ENCODE results near the gene CHIC2.

The CHIC2 gene

DNA sequence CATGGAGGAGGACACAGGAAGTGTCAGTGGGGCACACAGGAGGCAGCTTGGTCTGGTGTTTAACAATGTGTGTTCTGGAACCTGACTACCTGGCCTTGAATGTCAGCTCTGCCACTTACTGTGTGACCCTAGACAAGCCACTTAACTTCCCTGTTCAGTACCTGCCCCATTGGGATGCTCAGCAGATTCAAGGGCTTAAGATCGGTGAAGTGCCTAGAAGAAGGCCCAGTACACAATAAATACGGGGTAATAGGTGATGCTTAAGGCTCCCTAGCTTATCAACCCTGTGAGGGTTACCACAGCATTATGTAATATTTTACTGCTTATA is 1.6 kb upstream of the CHIC2 start:
- H3K9me3 ChIP-seq (replicated peaks in 1 of 11) = no peaks in the 10 kb centered on the region
- H3K4me2 ChIP-seq = peak overlapping the region in 10 of 11 experiments; percentile 64 to 85 (median 80); a peak in 19 of 22 replicates
- H3K4me3 ChIP-seq = no peak overlapping the region
- peaks cover 7 to 27% (median 20%) of the 10 kb centered on the region in 11 experiments; a peak in 17 of 22 replicates for H4K20me1 ChIP-seq
- peaks cover 28 to 35% (median 32%) of the 10 kb centered on the region in 10 experiments for H3K4me1 ChIP-seq
- peak overlapping the region in 3 of 11 experiments; percentile 98 to 100 (median 99); a peak in 2 of 22 replicates for H3K27ac ChIP-seq
- no peak overlapping the region for H3K9ac ChIP-seq
- no peaks in the 10 kb centered on the region for H3K36me3 ChIP-seq
- no peaks in the 10 kb centered on the region for H3K27me3 ChIP-seq
- TF ChIP-seq Cebpa-rat (IDR thresholded peaks at IDR 0.05) = no peak

GRCh38 chr4:54065282-54066087 is 1.1 kb upstream of the CHIC2 start:
- H3K4me1 ChIP-seq = peaks cover 28 to 41% (median 35%) of the 10 kb centered on the region in 10 experiments
- H4K20me1 ChIP-seq = peaks cover 12 to 31% (median 26%) of the 10 kb centered on the region in 11 experiments; a peak in 17 of 22 replicates
- peak overlapping the region; percentile 64 to 85 (median 80) for H3K4me2 ChIP-seq
- peak overlapping the region; percentile 95 to 100 (median 98); a peak in 20 of 22 replicates for H3K27ac ChIP-seq
- no peaks in the 10 kb centered on the region for H3K9me3 ChIP-seq (replicated peaks in 1 of 11)
- 0 out of 22 replicates have a peak, but pooled peaks cover 0 to under 1% (median 0%) of the 10 kb centered on the region in 11 experiments for H3K36me3 ChIP-seq
- no peak for TF ChIP-seq Cebpa-rat (IDR thresholded peaks at IDR 0.05)
- H3K9ac ChIP-seq = peak overlapping the region; percentile 97 to 100 (median 98)
- peak overlapping the region; percentile 74 to 99 (median 91) for H3K4me3 ChIP-seq
- no peaks in the 10 kb centered on the region for H3K27me3 ChIP-seq

GRCh38 chr4:54063737-54064316 is 578 bp downstream of the CHIC2 start:
- Histone ChIP-seq H3K9me3 (replicated peaks in 1 of 11) (no peaks in the 10 kb centered on the region), H3K4me2 (peak overlapping the region; percentile 70 to 98 (median 89)), H4K20me1 (peaks cover 28 to 47% (median 42%) of the 10 kb centered on the region in 11 experiments; a peak in 20 of 22 replicates), H3K4me1 (peaks cover 31 to 57% (median 50%) of the 10 kb centered on the region in 10 experiments), H3K9ac (peak overlapping the region; percentile 97 to 100 (median 98)), H3K36me3 (peaks cover 0 to 9% (median 0%) of the 10 kb centered on the region in 11 experiments; a peak in 2 of 22 replicates), H3K27me3 (no peaks in the 10 kb centered on the region), H3K27ac (peak overlapping the region; percentile 95 to 100 (median 98)), H3K4me3 (peak overlapping the region; percentile 74 to 99 (median 91))
- no peak for TF ChIP-seq Cebpa-rat (IDR thresholded peaks at IDR 0.05)

DNA sequence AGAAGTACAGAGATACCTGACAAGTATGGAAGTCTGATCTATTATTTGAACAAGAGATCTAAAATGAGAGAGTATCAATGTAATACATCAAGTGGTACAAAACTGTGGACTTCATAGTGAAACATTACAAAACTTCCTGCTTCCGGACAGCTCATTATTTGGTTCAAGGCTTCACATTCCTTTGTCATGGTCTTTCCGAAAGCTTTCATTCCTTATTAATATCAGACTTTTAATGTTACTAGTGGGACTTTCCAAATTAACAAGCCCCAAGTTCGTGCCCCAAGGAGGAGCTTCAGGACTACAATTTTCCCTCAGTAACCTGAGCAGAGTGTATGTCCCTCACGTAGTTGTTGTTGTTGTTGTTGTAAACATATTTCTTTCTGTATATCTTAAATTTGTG is 1.2 kb downstream of the CHIC2 start:
- H3K4me3 ChIP-seq = peak overlapping the region; percentile 74 to 99 (median 91)
- H3K4me2 ChIP-seq = peak overlapping the region; percentile 70 to 98 (median 89)
- peaks cover 0 to 9% (median 0%) of the 10 kb centered on the region in 11 experiments; a peak in 2 of 22 replicates for H3K36me3 ChIP-seq
- peak overlapping the region; percentile 97 to 100 (median 98) for H3K9ac ChIP-seq
- H3K4me1 ChIP-seq = peaks cover 35 to 63% (median 56%) of the 10 kb centered on the region in 10 experiments
- no peak for TF ChIP-seq Cebpa-rat (IDR thresholded peaks at IDR 0.05)
- peak overlapping the region; percentile 95 to 100 (median 98) for H3K27ac ChIP-seq
- H3K9me3 ChIP-seq (replicated peaks in 1 of 11) = no peaks in the 10 kb centered on the region
- peaks cover 34 to 53% (median 48%) of the 10 kb centered on the region in 11 experiments; a peak in 21 of 22 replicates for H4K20me1 ChIP-seq
- no peaks in the 10 kb centered on the region for H3K27me3 ChIP-seq

DNA sequence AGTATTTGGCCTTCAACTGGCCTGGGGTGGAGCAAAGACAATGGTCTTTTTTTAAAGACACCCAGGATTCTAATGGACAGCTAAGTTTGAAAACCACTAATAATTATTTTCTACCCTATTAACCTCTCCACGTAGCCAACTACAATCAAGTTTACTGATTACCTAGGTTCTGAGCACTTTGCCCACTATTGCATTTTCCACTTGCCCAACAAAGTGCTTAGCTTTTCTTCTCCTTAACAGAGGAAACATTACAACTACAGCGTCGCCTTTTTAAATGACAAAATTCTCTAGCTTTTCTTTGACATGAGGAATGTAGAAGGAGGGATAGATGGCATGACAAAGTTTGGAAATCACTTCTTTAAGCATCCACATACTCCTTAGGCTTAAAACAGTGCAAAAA is 2.0 kb downstream of the CHIC2 start:
- peaks cover 0 to 9% (median 0%) of the 10 kb centered on the region in 11 experiments; a peak in 2 of 22 replicates for H3K36me3 ChIP-seq
- H3K27ac ChIP-seq = peak overlapping the region; percentile 95 to 100 (median 98); a peak in 17 of 22 replicates
- no peak for TF ChIP-seq Cebpa-rat (IDR thresholded peaks at IDR 0.05)
- no peaks in the 10 kb centered on the region for H3K27me3 ChIP-seq
- peaks cover 35 to 71% (median 64%) of the 10 kb centered on the region in 10 experiments for H3K4me1 ChIP-seq
- no peaks in the 10 kb centered on the region for H3K9me3 ChIP-seq (replicated peaks in 1 of 11)
- peaks cover 42 to 62% (median 56%) of the 10 kb centered on the region in 11 experiments for H4K20me1 ChIP-seq
- peak overlapping the region; percentile 70 to 98 (median 89) for H3K4me2 ChIP-seq
- H3K4me3 ChIP-seq = peak overlapping the region; percentile 74 to 99 (median 91)
- peak overlapping the region; percentile 97 to 100 (median 98) for H3K9ac ChIP-seq

- peak overlapping the region; percentile 74 to 99 (median 91); a peak in 16 of 20 replicates for H3K4me3 ChIP-seq
These were observed 2.5 kb downstream of the CHIC2 start for GRCh38 chr4:54061873-54062272.

DNA sequence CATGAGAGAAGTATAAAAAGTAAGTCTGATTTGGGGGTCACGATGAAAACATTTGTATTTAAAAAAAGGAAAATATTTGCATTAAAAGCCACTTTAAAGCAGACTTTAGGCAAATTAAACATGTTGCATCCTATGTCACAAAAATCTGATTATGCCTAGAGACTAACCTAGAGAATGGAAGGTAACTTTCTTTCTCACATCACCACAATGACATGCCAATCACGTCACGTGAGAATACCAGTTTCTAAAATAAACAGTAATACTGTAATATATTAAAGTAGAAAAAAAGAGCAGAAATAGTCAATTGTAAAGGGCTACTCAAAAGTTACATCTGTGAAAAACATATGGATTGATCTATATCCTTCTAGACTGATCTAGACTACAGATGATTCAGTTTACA is 3.3 kb downstream of the CHIC2 start:
- Histone ChIP-seq H3K27me3 (no peaks in the 10 kb centered on the region), H3K27ac (no peak overlapping the region), H4K20me1 (peaks cover 53 to 73% (median 70%) of the 10 kb centered on the region in 11 experiments), H3K36me3 (peaks cover 0 to 9% (median 0%) of the 10 kb centered on the region in 11 experiments; a peak in 2 of 22 replicates), H3K4me3 (peak overlapping the region in 4 of 10 experiments; percentile 13 to 92 (median 80); a peak in 3 of 20 replicates), H3K4me1 (peaks cover 46 to 83% (median 75%) of the 10 kb centered on the region in 10 experiments), H3K9me3 (replicated peaks in 1 of 11) (no peaks in the 10 kb centered on the region), H3K4me2 (peak overlapping the region; percentile 59 to 98 (median 87); a peak in 18 of 22 replicates), H3K9ac (peak overlapping the region in 1 of 11 experiments; percentile 14; a peak in 1 of 22 replicates)
- TF ChIP-seq Cebpa-rat (IDR thresholded peaks at IDR 0.05) = no peak

More at GRCh38 chr4:54061873-54062272, 2.5 kb downstream of the CHIC2 start:
- Histone ChIP-seq H3K27me3 (no peaks in the 10 kb centered on the region), H3K4me1 (peaks cover 40 to 76% (median 69%) of the 10 kb centered on the region in 10 experiments), H3K9ac (peak overlapping the region in 5 of 11 experiments; percentile 12 to 100 (median 97); a peak in 10 of 22 replicates), H4K20me1 (peaks cover 47 to 67% (median 62%) of the 10 kb centered on the region in 11 experiments), H3K27ac (peak overlapping the region in 2 of 11 experiments; percentile 99 to 100; a peak in 2 of 22 replicates), H3K36me3 (peaks cover 0 to 9% (median 0%) of the 10 kb centered on the region in 11 experiments; a peak in 2 of 22 replicates), H3K4me2 (peak overlapping the region; percentile 70 to 98 (median 89); a peak in 21 of 22 replicates), H3K9me3 (replicated peaks in 1 of 11) (no peaks in the 10 kb centered on the region)
- no peak for TF ChIP-seq Cebpa-rat (IDR thresholded peaks at IDR 0.05)

- no peak overlapping the region for H3K27ac ChIP-seq
- peak overlapping the region in 5 of 11 experiments; percentile 7 to 98 (median 81); a peak in 9 of 22 replicates for H3K4me2 ChIP-seq
- H3K4me3 ChIP-seq = no peak overlapping the region; a peak in 1 of 20 replicates
- no peak for TF ChIP-seq Cebpa-rat (IDR thresholded peaks at IDR 0.05)
- peaks cover 0 to 16% (median 4%) of the 10 kb centered on the region in 11 experiments; a peak in 10 of 22 replicates for H3K36me3 ChIP-seq
- H3K4me1 ChIP-seq = peaks cover 36 to 74% (median 66%) of the 10 kb centered on the region in 10 experiments
- no peak overlapping the region for H3K9ac ChIP-seq
- H3K27me3 ChIP-seq = no peaks in the 10 kb centered on the region
- H4K20me1 ChIP-seq = peaks cover 59 to 81% (median 78%) of the 10 kb centered on the region in 11 experiments
- no peaks in the 10 kb centered on the region for H3K9me3 ChIP-seq (replicated peaks in 1 of 11)
These were observed 4.3 kb downstream of the CHIC2 start for GRCh38 chr4:54060116-54060515.

All from BLaER1 treated with 17β-estradiol and CSF1 and Interleukin-3, amounts not matched to agents 10 nM and 100 nM (cell line).